Measurements from ENCODE around the gene TTC17. TPM values are rescaled to one million over a fixed set of nuclear protein-coding genes. Genes with fewer than 3 reads are reported as not detected.
"Not testable (repeated sequence)": the region's sequence is repeated elsewhere in the genome, so short reads cannot be mapped to it uniquely, and the experiment has no call there.

TTC17 gene
- polyA plus RNA-seq, 1 experiment = 104 TPM

- H3K36me3 ChIP-seq (ENCODE audit: control insufficient read depth, insufficient read depth, low read length) = peaks cover 12% of the 10 kb centered on the region
- ChIA-PET CTCF (interaction anchor here (1.3 kb wide), 1 partner anchor 17 kb away, joined by 4 read pairs; the partner anchor contains the start of gene API5), POLR2A (no interaction called here)
- DNase-seq (ENCODE audit: low read depth) = no peak
- no peaks in the 10 kb centered on the region for H3K27me3 ChIP-seq (ENCODE audit: control insufficient read depth, insufficient read depth, low read length)
- no peak for TF ChIP-seq CTCF (IDR thresholded peaks at IDR 0.05; ENCODE audit: insufficient read depth, low read depth, low read length)
- H3K4me3 ChIP-seq (ENCODE audit: low read depth, low read length) = no peak overlapping the region
Measured at GRCh38 chr11:43328482-43328881, 30.2 kb upstream of the TTC17 start.

GRCh38 chr11:43341159-43341558, 17.6 kb upstream of the TTC17 start:
- Histone ChIP-seq H3K36me3 (ENCODE audit: control insufficient read depth, insufficient read depth, low read length) (peaks cover 1% of the 10 kb centered on the region), H3K4me3 (ENCODE audit: low read depth, low read length) (no peak overlapping the region), H3K27me3 (ENCODE audit: control insufficient read depth, insufficient read depth, low read length) (no peaks in the 10 kb centered on the region)
- ChIA-PET CTCF (no interaction called here), POLR2A (no interaction called here)
- no peak for DNase-seq (ENCODE audit: low read depth)
- TF ChIP-seq CTCF (IDR thresholded peaks at IDR 0.05; ENCODE audit: insufficient read depth, low read depth, low read length) = no peak

GRCh38 chr11:43351426-43351825, 7.3 kb upstream of the TTC17 start:
- H3K27me3 ChIP-seq (ENCODE audit: control insufficient read depth, insufficient read depth, low read length); CTCF ChIA-PET; H3K36me3 ChIP-seq (ENCODE audit: control insufficient read depth, insufficient read depth, low read length); POLR2A ChIA-PET; DNase-seq (ENCODE audit: low read depth); H3K4me3 ChIP-seq (ENCODE audit: low read depth, low read length): not testable (repeated sequence)

- H3K27me3 ChIP-seq (ENCODE audit: control insufficient read depth, insufficient read depth, low read length) = no peaks in the 10 kb centered on the region
- ChIA-PET POLR2A (no interaction called here), CTCF (interaction anchor here (0.6 kb wide), 1 partner anchor 370 kb away, joined by 3 read pairs; no protein-coding TSS in a partner anchor)
- no peak for DNase-seq (ENCODE audit: low read depth)
- TF ChIP-seq CTCF (IDR thresholded peaks at IDR 0.05; ENCODE audit: insufficient read depth, low read depth, low read length) = no peak
- H3K4me3 ChIP-seq (ENCODE audit: low read depth, low read length) = no peak overlapping the region
- H3K36me3 ChIP-seq (ENCODE audit: control insufficient read depth, insufficient read depth, low read length) = no peaks in the 10 kb centered on the region
Measured at GRCh38 chr11:43354311-43354710, 4.4 kb upstream of the TTC17 start.

GRCh38 chr11:43356336-43356735, 2.4 kb upstream of the TTC17 start:
- CTCF ChIA-PET = interaction anchor here (1.2 to 2.0 kb wide), 2 partner anchors 11 to 45 kb away, joined by 4 read pairs; partner anchors contain the start of gene API5
- no peaks in the 10 kb centered on the region for H3K27me3 ChIP-seq (ENCODE audit: control insufficient read depth, insufficient read depth, low read length)
- no peak for TF ChIP-seq CTCF (IDR thresholded peaks at IDR 0.05; ENCODE audit: insufficient read depth, low read depth, low read length)
- H3K4me3 ChIP-seq (ENCODE audit: low read depth, low read length) = no peak overlapping the region
- no peak for DNase-seq (ENCODE audit: low read depth)
- H3K36me3 ChIP-seq (ENCODE audit: control insufficient read depth, insufficient read depth, low read length) = no peaks in the 10 kb centered on the region
- POLR2A ChIA-PET = no interaction called here

GRCh38 chr11:43358279-43358800, 380 bp upstream of the TTC17 start:
- H3K27me3 ChIP-seq (ENCODE audit: control insufficient read depth, insufficient read depth, low read length) = no peaks in the 10 kb centered on the region
- TF ChIP-seq CTCF (IDR thresholded peaks at IDR 0.05; ENCODE audit: insufficient read depth, low read depth, low read length) = no peak
- no peak for DNase-seq (ENCODE audit: low read depth)
- ChIA-PET POLR2A (no interaction called here), CTCF (interaction anchor here (1.1 to 2.0 kb wide), 4 partner anchors 9 to 49 kb away, joined by 3 to 7 read pairs (median 4); partner anchors contain the start of gene API5)
- peaks cover 4% of the 10 kb centered on the region; the same call in 1 of the 2 replicates for H3K36me3 ChIP-seq (ENCODE audit: control insufficient read depth, insufficient read depth, low read length)
- H3K4me3 ChIP-seq (ENCODE audit: low read depth, low read length) = peak overlapping the region; percentile 89
